ENCODE results near the gene DUSP22. TPM values are rescaled to one million over a fixed set of nuclear protein-coding genes. Genes with fewer than 3 reads are reported as not detected.

DUSP22 gene
- total RNA-seq, 2 donors from 2014 or later = 20.5 to 24.5 TPM

DNA sequence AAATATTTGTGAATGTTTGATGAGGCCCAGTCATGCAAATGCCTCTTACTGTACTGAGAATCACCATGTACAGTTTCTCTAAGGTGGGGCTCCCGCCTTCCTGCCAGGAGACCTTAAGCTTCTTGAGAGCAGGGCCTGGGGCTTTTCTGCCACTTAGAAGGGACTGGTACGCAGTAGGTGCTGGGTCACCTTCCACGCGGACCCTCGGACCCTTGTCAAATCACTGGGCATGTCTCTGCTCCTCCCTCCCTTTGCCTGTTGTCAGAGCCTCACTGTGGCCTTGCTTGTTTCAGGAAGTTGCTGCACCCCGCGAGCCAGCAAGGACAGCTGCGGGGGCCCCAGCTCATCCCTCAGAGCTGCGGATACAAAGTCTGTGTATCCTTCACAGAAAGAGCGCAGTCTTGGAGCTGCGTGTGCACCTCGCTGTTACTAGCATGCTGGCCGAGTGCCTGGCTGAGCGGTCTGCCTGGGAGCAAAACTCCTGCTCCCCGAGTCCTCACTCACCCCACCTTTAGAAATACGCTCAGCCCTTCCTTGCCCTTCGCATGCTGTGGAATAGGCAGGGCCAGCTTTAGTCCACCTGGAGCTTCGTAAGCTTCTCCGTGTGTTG, 68.6 kb downstream of the DUSP22 start:
- H3K4me1 ChIP-seq = no peaks in the 10 kb centered on the region
- H3K9ac ChIP-seq (ENCODE audit: low read depth in 2 of 2, low read length in 2 of 2) = no peak overlapping the region
- intact Hi-C loops (cut with DNase I) = no loop called here
- H3K36me3 ChIP-seq = no peaks in the 10 kb centered on the region
- no peak for DNase-seq
- no peak overlapping the region for H3K27ac ChIP-seq
- TF ChIP-seq, protein P1, sequence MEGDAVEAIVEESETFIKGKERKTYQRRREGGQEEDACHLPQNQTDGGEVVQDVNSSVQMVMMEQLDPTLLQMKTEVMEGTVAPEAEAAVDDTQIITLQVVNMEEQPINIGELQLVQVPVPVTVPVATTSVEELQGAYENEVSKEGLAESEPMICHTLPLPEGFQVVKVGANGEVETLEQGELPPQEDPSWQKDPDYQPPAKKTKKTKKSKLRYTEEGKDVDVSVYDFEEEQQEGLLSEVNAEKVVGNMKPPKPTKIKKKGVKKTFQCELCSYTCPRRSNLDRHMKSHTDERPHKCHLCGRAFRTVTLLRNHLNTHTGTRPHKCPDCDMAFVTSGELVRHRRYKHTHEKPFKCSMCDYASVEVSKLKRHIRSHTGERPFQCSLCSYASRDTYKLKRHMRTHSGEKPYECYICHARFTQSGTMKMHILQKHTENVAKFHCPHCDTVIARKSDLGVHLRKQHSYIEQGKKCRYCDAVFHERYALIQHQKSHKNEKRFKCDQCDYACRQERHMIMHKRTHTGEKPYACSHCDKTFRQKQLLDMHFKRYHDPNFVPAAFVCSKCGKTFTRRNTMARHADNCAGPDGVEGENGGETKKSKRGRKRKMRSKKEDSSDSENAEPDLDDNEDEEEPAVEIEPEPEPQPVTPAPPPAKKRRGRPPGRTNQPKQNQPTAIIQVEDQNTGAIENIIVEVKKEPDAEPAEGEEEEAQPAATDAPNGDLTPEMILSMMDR (IDR thresholded peaks at IDR 0.05) = no peak
- no peak overlapping the region for H3K4me3 ChIP-seq
- no peaks in the 10 kb centered on the region for H3K27me3 ChIP-seq
- H3K9me3 ChIP-seq = peaks cover 6% of the 10 kb centered on the region

- Histone ChIP-seq H3K9ac (ENCODE audit: low read depth in 2 of 2, low read length in 2 of 2) (no peak overlapping the region), H3K4me1 (no peaks in the 10 kb centered on the region), H3K9me3 (peaks cover 6% of the 10 kb centered on the region), H3K36me3 (no peaks in the 10 kb centered on the region), H3K4me3 (no peak overlapping the region), H3K27ac (no peak overlapping the region), H3K27me3 (no peaks in the 10 kb centered on the region)
- TF ChIP-seq, protein P1 (IDR thresholded peaks at IDR 0.05) = no peak
- DNase-seq = no peak
- intact Hi-C loops (cut with DNase I) = no loop called here
These were observed 69.3 kb downstream of the DUSP22 start for GRCh38 chr6:361411-362132.

GRCh38 chr6:362231-362923, 70.1 kb downstream of the DUSP22 start:
- Histone ChIP-seq H3K36me3 (no peaks in the 10 kb centered on the region), H3K27me3 (no peaks in the 10 kb centered on the region), H3K4me1 (no peaks in the 10 kb centered on the region), H3K27ac (no peak overlapping the region), H3K9ac (ENCODE audit: low read depth in 2 of 2, low read length in 2 of 2) (no peak overlapping the region), H3K4me3 (no peak overlapping the region), H3K9me3 (peaks cover 6% of the 10 kb centered on the region)
- intact Hi-C loops (cut with DNase I) = no loop called here
- TF ChIP-seq, protein P1 (IDR thresholded peaks at IDR 0.05) = no peak
- DNase-seq = no peak

DNA sequence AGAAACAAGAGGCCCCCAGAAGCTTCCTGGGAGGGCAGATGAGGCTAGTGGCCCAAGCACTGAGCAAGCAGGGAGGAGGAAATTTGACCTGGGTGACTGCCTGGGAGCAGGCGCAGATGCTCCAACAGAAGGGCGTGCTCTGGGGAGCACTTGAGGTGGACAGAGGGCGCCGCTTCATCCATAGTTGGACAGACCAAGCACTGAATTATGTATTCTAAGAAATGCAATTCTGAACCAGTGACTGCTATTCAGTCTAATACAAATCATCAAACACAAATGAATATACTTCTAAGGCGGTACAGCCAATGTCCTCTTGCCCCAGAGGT, 70.6 kb downstream of the DUSP22 start:
- Histone ChIP-seq H3K9ac (ENCODE audit: low read depth in 2 of 2, low read length in 2 of 2) (no peak overlapping the region), H3K36me3 (no peaks in the 10 kb centered on the region), H3K27me3 (no peaks in the 10 kb centered on the region), H3K9me3 (peaks cover 6% of the 10 kb centered on the region), H3K27ac (no peak overlapping the region), H3K4me3 (no peak overlapping the region), H3K4me1 (no peaks in the 10 kb centered on the region)
- intact Hi-C loops (cut with DNase I) = no loop called here
- TF ChIP-seq, protein P1 (IDR thresholded peaks at IDR 0.05) = no peak
- DNase-seq = no peak

GRCh38 chr6:363291-363690, 71.0 kb downstream of the DUSP22 start:
- no peak overlapping the region for H3K9ac ChIP-seq (ENCODE audit: low read depth in 2 of 2, low read length in 2 of 2)
- H3K9me3 ChIP-seq = peaks cover 6% of the 10 kb centered on the region
- no peak for DNase-seq
- no peaks in the 10 kb centered on the region for H3K36me3 ChIP-seq
- H3K4me3 ChIP-seq = no peak overlapping the region
- intact Hi-C loops (cut with DNase I) = no loop called here
- no peak overlapping the region for H3K27ac ChIP-seq
- H3K4me1 ChIP-seq = no peaks in the 10 kb centered on the region
- no peaks in the 10 kb centered on the region for H3K27me3 ChIP-seq
- TF ChIP-seq, protein P1 (IDR thresholded peaks at IDR 0.05) = no peak

All from colonic mucosa (tissue), 4 donors.